ENCODE measurements around the gene POU2AF1. TPM values are rescaled to one million over a fixed set of nuclear protein-coding genes. Genes with fewer than 3 reads are reported as not detected.

Gene POU2AF1
- total and polyA plus RNA-seq, 4 donors = 0.21 to 2.0 (median 0.83) TPM

- TF ChIP-seq REST (IDR thresholded peaks at IDR 0.05) = peak; percentile 70
- TF ChIP-seq RAD21 (IDR thresholded peaks at IDR 0.05) = peak; percentile 49 to 58
- TF ChIP-seq MAX (IDR thresholded peaks at IDR 0.05) = peak; percentile 97
- TF ChIP-seq GABPA (IDR thresholded peaks at IDR 0.05 in 1 of 2, conservative IDR thresholded peaks at IDR 0.05 in 1 of 2) = peak in 1 of 2 donors; percentile 67
- no peak for TF ChIP-seq NR2F2 (IDR thresholded peaks at IDR 0.05)
- peak; percentile 89 for TF ChIP-seq FOXA1 (IDR thresholded peaks at IDR 0.05)
- peak; percentile 91 for TF ChIP-seq FOXA2 (IDR thresholded peaks at IDR 0.05)
- TF ChIP-seq EGR1 (IDR thresholded peaks at IDR 0.05; ENCODE audit: low read depth in 2 of 2) = peak in 1 of 2 donors; percentile 85
- TF ChIP-seq ATF3 (IDR thresholded peaks at IDR 0.05) = no peak
- TF ChIP-seq TAF1 (conservative IDR thresholded peaks at IDR 0.05) = no peak
- peak; percentile 81 to 86 for TF ChIP-seq HNF4A (conservative IDR thresholded peaks at IDR 0.05)
- peak; percentile 48 for TF ChIP-seq HNF4G (IDR thresholded peaks at IDR 0.05)
- peak; percentile 59 to 81 for TF ChIP-seq JUND (IDR thresholded peaks at IDR 0.05)
- TF ChIP-seq CTCF (IDR thresholded peaks at IDR 0.05; ENCODE audit: low read depth, low read length, missing input control) = no peak
- peak; percentile 58 for TF ChIP-seq ZBTB33 (IDR thresholded peaks at IDR 0.05)
- peak; percentile 77 for TF ChIP-seq SP1 (IDR thresholded peaks at IDR 0.05)
- TF ChIP-seq YY1 (IDR thresholded peaks at IDR 0.05) = peak; percentile 62
- TF ChIP-seq RXRA (IDR thresholded peaks at IDR 0.05) = peak; percentile 61 to 91
- WGBS = 50% methylated on average over 9 of the region's 9 CpGs
- H3K36me3 ChIP-seq (ENCODE audit: control insufficient read depth in 4 of 4, insufficient read depth in 3 of 4, low read depth in 1 of 4, low read length in 3 of 4) = no peaks in the 10 kb centered on the region
- no peaks in the 10 kb centered on the region for H3K9me3 ChIP-seq (ENCODE audit: control insufficient read depth in 4 of 4, low read length in 3 of 4)
- DNase-seq (ENCODE audit: low spot score) = no peak
- H3K27ac ChIP-seq (ENCODE audit: low read depth in 1 of 2, low read length in 2 of 2) = peak overlapping the region; percentile 71 to 83
- no peaks in the 10 kb centered on the region for H3K27me3 ChIP-seq (ENCODE audit: control insufficient read depth in 4 of 4, insufficient read depth in 4 of 4, low read length in 3 of 4)
- H3K9ac ChIP-seq (ENCODE audit: low read depth in 1 of 2, low read length in 2 of 2) = no peak overlapping the region
- peaks cover 8 to 35% (median 14%) of the 10 kb centered on the region in 4 donors for H3K4me1 ChIP-seq (ENCODE audit: control insufficient read depth in 4 of 4, insufficient read depth in 4 of 4, low read length in 3 of 4)
- H3K4me3 ChIP-seq (ENCODE audit: low read depth in 1 of 3, low read length in 3 of 3) = no peak overlapping the region
These were observed 16.1 kb downstream of the POU2AF1 start for GRCh38 chr11:111362887-111363411.

All from liver (tissue), 9 donors.